Measurements from ENCODE around the gene TARBP1.
"Not testable (repeated sequence)": the region's sequence is repeated elsewhere in the genome, so short reads cannot be mapped to it uniquely, and the experiment has no call there.

DNA sequence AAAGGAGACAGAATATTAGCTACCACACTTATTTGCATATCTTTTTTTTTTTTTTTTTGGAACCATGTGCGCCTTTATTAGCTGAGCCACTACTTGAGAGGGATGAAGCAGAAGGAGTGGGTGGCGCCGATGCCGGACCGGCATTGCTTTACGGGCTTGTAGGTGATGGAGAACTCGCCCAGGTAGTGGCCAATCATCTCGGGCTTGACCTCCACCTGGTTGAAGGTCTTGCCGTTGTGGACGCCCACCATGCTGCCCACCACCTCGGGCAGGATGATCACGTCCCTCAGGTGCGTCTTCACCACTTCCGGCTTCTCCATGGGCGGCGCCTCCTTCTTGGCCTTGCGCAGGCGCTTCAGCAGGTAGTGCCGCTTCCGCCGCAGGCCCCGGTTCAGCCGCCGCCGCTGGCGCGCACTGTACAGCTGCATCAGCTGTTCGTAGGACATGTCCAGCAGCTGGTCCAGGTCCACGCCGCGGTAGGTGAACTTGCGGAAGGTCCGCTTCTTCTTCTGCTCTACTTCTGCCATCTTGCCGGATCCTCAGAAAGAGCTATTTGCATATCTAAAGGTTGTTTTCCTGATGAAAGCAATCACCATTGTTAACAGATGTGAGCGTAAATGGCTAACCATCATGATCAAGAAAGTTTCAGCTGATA lies 122.2 kb downstream of the TARBP1 start:
- not testable (repeated sequence) for TF ChIP-seq CTCF (IDR thresholded peaks at IDR 0.05; ENCODE audit: control extremely low read depth in 1 of 3, insufficient read depth in 1 of 3, low read depth in 1 of 3, low read length in 3 of 3); EZH2 (IDR thresholded peaks at IDR 0.05; ENCODE audit: low read depth, low read length, severe bottlenecking); NRF1 (IDR thresholded peaks at IDR 0.05; ENCODE audit: low read depth, low read length); TCF12 (IDR thresholded peaks at IDR 0.05; ENCODE audit: low read depth, low read length); SIN3A (conservative IDR thresholded peaks at IDR 0.05 in 1 of 2, IDR thresholded peaks at IDR 0.05 in 1 of 2; ENCODE audit: low read depth in 1 of 2, low read length in 2 of 2); GABPA (IDR thresholded peaks at IDR 0.05; ENCODE audit: borderline replicate concordance, insufficient read depth, low read length)
